Neuronal stem cell (in vitro differentiated cells): ENCODE measurements around the gene KAZN.

ENCODE experiments used
- DNase-seq: peaks from one replicate; pipeline ENCODE4 v3.0.0-alpha.2; 2013; ENCODE audit warnings: low spot score
- H2AFZ ChIP-seq: one replicate; pipeline ENCODE4 v1.6.1; 2013; ENCODE audit warnings: mild to moderate bottlenecking, low read length, inconsistent platforms
- H2AK5ac ChIP-seq: 2 replicates; pipeline ENCODE4 v1.6.1; 2013; ENCODE audit warnings: low read depth, mild to moderate bottlenecking, inconsistent platforms, low read length, moderate library complexity, mixed read lengths
- H2BK120ac ChIP-seq: 2 replicates; pipeline ENCODE4 v1.6.1; 2013; ENCODE audit warnings: low read depth, mild to moderate bottlenecking, inconsistent platforms, low read length, moderate library complexity, mixed read lengths
- H2BK12ac ChIP-seq: one replicate; pipeline ENCODE4 v1.6.1; 2013; ENCODE audit warnings: low read length, inconsistent platforms
- H2BK15ac ChIP-seq: 2 replicates; pipeline ENCODE4 v1.6.1; 2013; ENCODE audit warnings: mild to moderate bottlenecking, low read length, inconsistent platforms, mixed read lengths
- H2BK5ac ChIP-seq: one replicate; pipeline ENCODE4 v1.6.1; 2013; ENCODE audit warnings: inconsistent platforms, mild to moderate bottlenecking, low read length, moderate library complexity
- H3K14ac ChIP-seq: one replicate; pipeline ENCODE4 v1.6.1; 2013; ENCODE audit warnings: low read length, inconsistent platforms
- H3K18ac ChIP-seq: 2 replicates; pipeline ENCODE4 v1.6.1; 2013; ENCODE audit warnings: low read length, inconsistent platforms
- H3K23ac ChIP-seq: 2 replicates; pipeline ENCODE4 v1.6.1; 2013; ENCODE audit warnings: low read depth, mild to moderate bottlenecking, mixed read lengths, low read length, inconsistent platforms; ENCODE audit not compliant: poor library complexity
- H3K27ac ChIP-seq: replicated peaks from 3 replicates; pipeline ENCODE4 v1.5.1; 2013; ENCODE audit warnings: low read length, inconsistent platforms
- H3K27me3 ChIP-seq, 3 experiments: 2 replicates each; pipeline ENCODE4 v1.6.1; 2013; ENCODE audit warnings: low read length in 3 of 3, mild to moderate bottlenecking in 2 of 3, inconsistent platforms in 1 of 3, low read depth in 1 of 3, mixed read lengths in 1 of 3, moderate library complexity in 1 of 3; ENCODE audit not compliant: control insufficient read depth in 3 of 3, insufficient read depth in 3 of 3
- H3K36me3 ChIP-seq, 2 donors: replicated peaks in 1 of 2; 2 replicates each; pipeline ENCODE4 v1.6.1; 2013; ENCODE audit warnings: low read length in 2 of 2; ENCODE audit not compliant: control insufficient read depth in 2 of 2, insufficient read depth in 2 of 2
- H3K4ac ChIP-seq: 2 replicates; pipeline ENCODE4 v1.6.1; 2013; ENCODE audit warnings: inconsistent platforms, mild to moderate bottlenecking, low read length, moderate library complexity
- H3K4me1 ChIP-seq, 2 donors: 1 replicate in 1 of 2; 2 replicates in 1 of 2; pipeline ENCODE4 v1.6.1; 2013; ENCODE audit warnings: low read length in 2 of 2, low read depth in 1 of 2; ENCODE audit not compliant: control insufficient read depth in 2 of 2, insufficient read depth in 1 of 2
- H3K4me2 ChIP-seq: one replicate; pipeline ENCODE4 v1.6.1; 2013; ENCODE audit warnings: mild to moderate bottlenecking, low read length, inconsistent platforms; ENCODE audit not compliant: insufficient read depth, poor library complexity, severe bottlenecking
- H3K4me3 ChIP-seq, 2 donors: 2 replicates each; pipeline ENCODE4 v1.5.1; 2013; ENCODE audit warnings: low read length in 2 of 2, mild to moderate bottlenecking in 2 of 2, inconsistent platforms in 1 of 2, moderate library complexity in 1 of 2
- H3K79me1 ChIP-seq: one replicate; pipeline ENCODE4 v1.6.1; 2013; ENCODE audit warnings: low read depth, mild to moderate bottlenecking, inconsistent platforms, low read length, moderate library complexity
- H3K9ac ChIP-seq: one replicate; pipeline ENCODE4 v1.6.1; 2013; ENCODE audit warnings: mild to moderate bottlenecking, low read depth, low read length, inconsistent platforms; ENCODE audit not compliant: poor library complexity
- H3K9me3 ChIP-seq, 2 donors: replicated peaks in 1 of 2; 2 replicates each; pipeline versions ENCODE3 to v1.6.1; 2013; ENCODE audit warnings: low read length in 2 of 2, mild to moderate bottlenecking in 2 of 2, inconsistent platforms in 1 of 2, low read depth in 1 of 2, mixed read lengths in 1 of 2, moderate library complexity in 1 of 2; ENCODE audit not compliant: control insufficient read depth in 2 of 2, insufficient read depth in 1 of 2
- H4K8ac ChIP-seq: one replicate; pipeline ENCODE4 v1.6.1; 2013; ENCODE audit warnings: low read depth, mild to moderate bottlenecking, inconsistent platforms, low read length, moderate library complexity
- H4K91ac ChIP-seq: one replicate; pipeline ENCODE4 v1.6.1; 2013; ENCODE audit warnings: low read length, low read depth, mild to moderate bottlenecking, inconsistent platforms; ENCODE audit not compliant: poor library complexity
- WGBS, 2 donors: extraction: QIAGEN DNeasy Blood & Tissue Kit; methylation state at CpG; one replicate each; pipeline ENCODE4 v1.1.7; 2013; ENCODE audit warnings: missing lambda C conversion rate in 2 of 2, mixed read lengths in 1 of 2; ENCODE audit not compliant: insufficient read length in 2 of 2, insufficient replicate concordance in 1 of 2; ENCODE audit errors: extremely low coverage in 2 of 2; 5-methylcytosine and 5-hydroxymethylcytosine counted together

The KAZN gene

GRCh38 chr1:15002325-15002724 is 403.8 kb downstream of the KAZN start:
- Histone ChIP-seq H2BK15ac (no peak overlapping the region), H2AFZ (no peak overlapping the region), H3K9ac (no peak overlapping the region), H4K8ac (no peak overlapping the region), H2BK120ac (no peak overlapping the region), H4K91ac (no peak overlapping the region), H3K27ac (no peak overlapping the region), H2BK12ac (no peak overlapping the region), H3K14ac (no peak overlapping the region), H3K4me3 (no peak overlapping the region), H3K23ac (no peak overlapping the region), H3K4me2 (no peak overlapping the region), H3K4me1 (peaks cover 2 to 4% of the 10 kb centered on the region in 2 donors), H3K4ac (no peak overlapping the region), H3K36me3 (peaks cover 0 to 16% of the 10 kb centered on the region in 2 donors), H3K9me3 (no peaks in the 10 kb centered on the region), H3K27me3 (no peaks in the 10 kb centered on the region), H3K79me1 (peaks cover 2% of the 10 kb centered on the region), H3K18ac (no peak overlapping the region), H2AK5ac (no peak overlapping the region), H2BK5ac (no peak overlapping the region)
- DNase-seq, result no peak
- WGBS, 2 donors, result no CpG with 5 or more reads among the region's 9 CpGs

GRCh38 chr1:15004396-15004795 is 405.9 kb downstream of the KAZN start:
- Histone ChIP-seq H2BK12ac (no peak overlapping the region), H3K4me1 (peaks cover 0 to 4% of the 10 kb centered on the region in 2 donors), H3K9me3 (peaks cover 2 to 4% of the 10 kb centered on the region in 2 donors), H4K91ac (no peak overlapping the region), H2BK5ac (no peak overlapping the region), H3K27ac (no peak overlapping the region), H3K27me3 (no peaks in the 10 kb centered on the region), H2BK120ac (no peak overlapping the region), H3K79me1 (peaks cover 2% of the 10 kb centered on the region), H3K4me3 (no peak overlapping the region), H3K36me3 (peaks cover 1 to 18% of the 10 kb centered on the region in 2 donors), H3K14ac (no peak overlapping the region), H3K18ac (no peak overlapping the region), H2AFZ (no peak overlapping the region), H2AK5ac (no peak overlapping the region), H3K4ac (no peak overlapping the region), H3K9ac (no peak overlapping the region), H3K23ac (no peak overlapping the region), H2BK15ac (no peak overlapping the region), H3K4me2 (no peak overlapping the region), H4K8ac (no peak overlapping the region)
- no peak for DNase-seq
- no CpG with 5 or more reads among the region's 4 CpGs for WGBS, 2 donors

GRCh38 chr1:15005116-15005515 is 406.6 kb downstream of the KAZN start:
- Histone ChIP-seq H3K4ac (no peak overlapping the region), H3K4me2 (no peak overlapping the region), H3K27ac (no peak overlapping the region), H3K79me1 (peaks cover 2% of the 10 kb centered on the region), H3K23ac (no peak overlapping the region), H2BK15ac (no peak overlapping the region), H3K14ac (peak overlapping the region; percentile 86), H2AK5ac (no peak overlapping the region), H2BK12ac (no peak overlapping the region), H2AFZ (no peak overlapping the region), H3K4me1 (peaks cover 0 to 4% of the 10 kb centered on the region in 2 donors), H2BK120ac (no peak overlapping the region), H2BK5ac (no peak overlapping the region), H3K9ac (no peak overlapping the region), H4K8ac (no peak overlapping the region), H3K27me3 (no peaks in the 10 kb centered on the region), H3K9me3 (peaks cover 3 to 10% of the 10 kb centered on the region in 2 donors), H3K36me3 (peaks cover 2 to 18% of the 10 kb centered on the region in 2 donors), H4K91ac (no peak overlapping the region), H3K4me3 (no peak overlapping the region), H3K18ac (no peak overlapping the region)
- DNase-seq, result no peak
- no CpG with 5 or more reads among the region's 7 CpGs for WGBS, 2 donors

- Histone ChIP-seq H2AK5ac (no peak overlapping the region), H3K79me1 (no peaks in the 10 kb centered on the region), H3K4me1 (peaks cover 0 to 7% of the 10 kb centered on the region in 2 donors), H3K4me3 (no peak overlapping the region), H2AFZ (no peak overlapping the region), H4K91ac (no peak overlapping the region), H3K9ac (no peak overlapping the region), H4K8ac (no peak overlapping the region), H3K36me3 (peaks cover 2 to 18% of the 10 kb centered on the region in 2 donors), H3K23ac (peak overlapping the region; percentile 69), H3K14ac (no peak overlapping the region), H3K27ac (no peak overlapping the region), H2BK5ac (no peak overlapping the region), H3K4me2 (no peak overlapping the region), H2BK120ac (no peak overlapping the region), H2BK12ac (no peak overlapping the region), H2BK15ac (no peak overlapping the region), H3K4ac (no peak overlapping the region), H3K9me3 (peaks cover 3 to 11% of the 10 kb centered on the region in 2 donors), H3K27me3 (no peaks in the 10 kb centered on the region), H3K18ac (peak overlapping the region; percentile 45)
- no peak for DNase-seq
- no CpG with 5 or more reads among the region's 11 CpGs for WGBS, 2 donors
Measured at GRCh38 chr1:15007368-15007767, 408.9 kb downstream of the KAZN start.
